Endothelial cell of umbilical vein (primary cell): ENCODE measurements around the gene PPM1E.

ENCODE experiments used
- CTCF ChIP-seq, 2 donors: IDR thresholded peaks; 1 replicate in 1 of 2; 2 replicates in 1 of 2; pipeline ENCODE4 v1.5.1; 2011; ENCODE audit warnings: low read length in 2 of 2, mild to moderate bottlenecking in 2 of 2, moderate library complexity in 2 of 2, control low read depth in 1 of 2, inconsistent platforms in 1 of 2, low read depth in 1 of 2; ENCODE audit not compliant: insufficient read depth in 1 of 2; ENCODE audit errors: extremely low read depth in 1 of 2
- MAX ChIP-seq: IDR thresholded peaks from 2 replicates; pipeline ENCODE4 v1.6.1; 2011; ENCODE audit not compliant: insufficient read depth, insufficient read length

- TF ChIP-seq CTCF (IDR thresholded peaks at IDR 0.05; ENCODE audit: extremely low read depth in 1 of 2, insufficient read depth in 1 of 2, low read depth in 1 of 2, low read length in 2 of 2) (no peak), MAX (no peak)
Measured at GRCh38 chr17:58932956-58933355, 177.3 kb downstream of the PPM1E start.
